GM12878 (cell line): ENCODE results near the gene CRIM1. TPM values are rescaled to one million over a fixed set of nuclear protein-coding genes. Genes with fewer than 3 reads are reported as not detected.

Source experiments
- BCL11A ChIP-seq: IDR thresholded peaks from 2 replicates; pipeline ENCODE4 v1.6.1; 2011; ENCODE audit warnings: low read depth, low read length
- BRCA1 ChIP-seq: IDR thresholded peaks from 2 replicates; pipeline ENCODE4 v1.6.1; 2011; ENCODE audit warnings: low read depth, low read length, improper control_type of control experiment
- CBFB ChIP-seq: IDR thresholded peaks from 2 replicates; pipeline ENCODE4 v1.6.1; 2016; ENCODE audit warnings: antibody characterized with exemption, low read depth
- JUND ChIP-seq: IDR thresholded peaks from 2 replicates; pipeline ENCODE4 v1.6.1; 2012; ENCODE audit warnings: low read depth, mild to moderate bottlenecking, low read length, improper control_type of control experiment, moderate library complexity
- MYB ChIP-seq: fragments of 150-350 bp; IDR thresholded peaks from 2 replicates; pipeline ENCODE4 v1.6.1; 2014; ENCODE audit warnings: mild to moderate bottlenecking, low read depth, low read length, borderline replicate concordance
- POU2F2 ChIP-seq: IDR thresholded peaks from 3 replicates; pipeline ENCODE4 v1.6.1; 2011; ENCODE audit warnings: low read depth, mild to moderate bottlenecking, low read length, borderline replicate concordance
- SRF ChIP-seq, 2 experiments: IDR thresholded peaks; 2 replicates each; pipeline ENCODE4 v1.6.1; 2011; ENCODE audit warnings: low read depth in 2 of 2, low read length in 2 of 2, mild to moderate bottlenecking in 1 of 2, moderate library complexity in 1 of 2
- TAF1 ChIP-seq: IDR thresholded peaks from 2 replicates; pipeline ENCODE4 v1.6.1; 2011; ENCODE audit warnings: mild to moderate bottlenecking, low read depth, low read length, borderline replicate concordance
- ZNF207 ChIP-seq: fragments of 450-650 bp; IDR thresholded peaks from 2 replicates; pipeline ENCODE4 v1.6.1; 2014; ENCODE audit warnings: antibody characterized with exemption, mild to moderate bottlenecking, borderline replicate concordance
- ZNF622 ChIP-seq: fragments of 450-650 bp; IDR thresholded peaks from 2 replicates; pipeline ENCODE4 v1.6.1; 2017; ENCODE audit warnings: mild to moderate bottlenecking, inconsistent platforms
- polyA plus RNA-seq, 11 experiments: library from polyadenylated mRNA; depleted of rRNA in 4 of 11; unstranded in 6 of 11; stranded (reverse) in 5 of 11; fragments of >200 nt; fragmentation: Nextera tagmentation in 4 of 11; fragmentation: Illumina TruSeq in 1 of 11; extraction: Ambion mirVana in 4 of 11; extraction: Trizol in 1 of 11; gene quantifications; 1 replicate in 1 of 11; 2 replicates in 10 of 11; pipeline versions ENCODE4 v1.2.1 to v1.2.3, GENCODE V29; 2011 to 2016; ENCODE audit warnings: inconsistent platforms in 2 of 11, missing spikeins in 2 of 11, low read depth in 1 of 11
- total RNA-seq, 4 experiments: library from RNA; depleted of rRNA in 3 of 4; stranded (reverse); fragments of >200 nt in 3 of 4; fragmentation: Illumina TruSeq in 1 of 4; extraction: Trizol in 1 of 4; gene quantifications; 2 replicates each; pipeline versions ENCODE4 v1.2.1 to v1.2.3, GENCODE V29; 2013 to 2021
- TF ChIP-seq, protein P1 (sequence below): fragments of 150-350 bp; IDR thresholded peaks from 2 replicates; pipeline ENCODE4 v1.6.1; 2016; ENCODE audit warnings: low read depth, low read length
- TF ChIP-seq, protein P2 (sequence below): fragments of 450-650 bp; IDR thresholded peaks from 2 replicates; pipeline ENCODE4 v1.6.1; 2018; ENCODE audit warnings: mild to moderate bottlenecking, low read depth, moderate library complexity; ENCODE audit not compliant: partially characterized antibody
- TF ChIP-seq, protein P3 (sequence below): fragments of 450-650 bp; IDR thresholded peaks from 2 replicates; pipeline ENCODE4 v1.6.1; 2017; ENCODE audit warnings: borderline replicate concordance

CRIM1 gene
- total and polyA plus RNA-seq, 10 of the 15 experiments (the other 5 are each of a cell fraction or from before 2014, with no cell fraction given): 0.42 to 7.4 (median 3.1) TPM

DNA sequence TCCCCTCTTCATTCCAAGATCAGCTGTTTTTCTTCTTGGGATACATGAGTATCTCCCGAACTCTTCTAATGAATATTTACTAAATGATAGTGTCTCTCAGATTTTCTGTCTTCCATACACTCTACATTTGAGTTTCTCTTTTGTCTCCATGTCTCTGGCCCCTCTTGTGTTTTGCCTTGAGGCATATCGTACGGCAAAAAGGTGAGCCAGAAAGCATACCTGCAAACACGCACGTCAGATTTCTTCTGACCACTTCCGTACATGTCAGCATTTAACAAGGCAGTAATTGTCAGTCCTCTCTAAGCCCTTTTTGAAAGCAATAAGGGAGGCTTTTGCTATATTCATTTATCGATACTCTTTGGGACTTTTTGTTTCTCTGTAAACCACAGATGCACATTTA is 160.0 kb downstream of the CRIM1 start (continued):
- TF ChIP-seq, protein P1, sequence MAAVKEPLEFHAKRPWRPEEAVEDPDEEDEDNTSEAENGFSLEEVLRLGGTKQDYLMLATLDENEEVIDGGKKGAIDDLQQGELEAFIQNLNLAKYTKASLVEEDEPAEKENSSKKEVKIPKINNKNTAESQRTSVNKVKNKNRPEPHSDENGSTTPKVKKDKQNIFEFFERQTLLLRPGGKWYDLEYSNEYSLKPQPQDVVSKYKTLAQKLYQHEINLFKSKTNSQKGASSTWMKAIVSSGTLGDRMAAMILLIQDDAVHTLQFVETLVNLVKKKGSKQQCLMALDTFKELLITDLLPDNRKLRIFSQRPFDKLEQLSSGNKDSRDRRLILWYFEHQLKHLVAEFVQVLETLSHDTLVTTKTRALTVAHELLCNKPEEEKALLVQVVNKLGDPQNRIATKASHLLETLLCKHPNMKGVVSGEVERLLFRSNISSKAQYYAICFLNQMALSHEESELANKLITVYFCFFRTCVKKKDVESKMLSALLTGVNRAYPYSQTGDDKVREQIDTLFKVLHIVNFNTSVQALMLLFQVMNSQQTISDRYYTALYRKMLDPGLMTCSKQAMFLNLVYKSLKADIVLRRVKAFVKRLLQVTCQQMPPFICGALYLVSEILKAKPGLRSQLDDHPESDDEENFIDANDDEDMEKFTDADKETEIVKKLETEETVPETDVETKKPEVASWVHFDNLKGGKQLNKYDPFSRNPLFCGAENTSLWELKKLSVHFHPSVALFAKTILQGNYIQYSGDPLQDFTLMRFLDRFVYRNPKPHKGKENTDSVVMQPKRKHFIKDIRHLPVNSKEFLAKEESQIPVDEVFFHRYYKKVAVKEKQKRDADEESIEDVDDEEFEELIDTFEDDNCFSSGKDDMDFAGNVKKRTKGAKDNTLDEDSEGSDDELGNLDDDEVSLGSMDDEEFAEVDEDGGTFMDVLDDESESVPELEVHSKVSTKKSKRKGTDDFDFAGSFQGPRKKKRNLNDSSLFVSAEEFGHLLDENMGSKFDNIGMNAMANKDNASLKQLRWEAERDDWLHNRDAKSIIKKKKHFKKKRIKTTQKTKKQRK: no peak
- TF ChIP-seq JUND (no peak), ZNF207 (no peak), SRF (IDR thresholded peaks at IDR 0.05; ENCODE audit: low read depth in 2 of 2, low read length in 2 of 2) (no peak), CBFB (no peak), MYB (no peak), TAF1 (no peak), ZNF622 (no peak), POU2F2 (no peak), BCL11A (no peak), BRCA1 (no peak)
- TF ChIP-seq, protein P2, sequence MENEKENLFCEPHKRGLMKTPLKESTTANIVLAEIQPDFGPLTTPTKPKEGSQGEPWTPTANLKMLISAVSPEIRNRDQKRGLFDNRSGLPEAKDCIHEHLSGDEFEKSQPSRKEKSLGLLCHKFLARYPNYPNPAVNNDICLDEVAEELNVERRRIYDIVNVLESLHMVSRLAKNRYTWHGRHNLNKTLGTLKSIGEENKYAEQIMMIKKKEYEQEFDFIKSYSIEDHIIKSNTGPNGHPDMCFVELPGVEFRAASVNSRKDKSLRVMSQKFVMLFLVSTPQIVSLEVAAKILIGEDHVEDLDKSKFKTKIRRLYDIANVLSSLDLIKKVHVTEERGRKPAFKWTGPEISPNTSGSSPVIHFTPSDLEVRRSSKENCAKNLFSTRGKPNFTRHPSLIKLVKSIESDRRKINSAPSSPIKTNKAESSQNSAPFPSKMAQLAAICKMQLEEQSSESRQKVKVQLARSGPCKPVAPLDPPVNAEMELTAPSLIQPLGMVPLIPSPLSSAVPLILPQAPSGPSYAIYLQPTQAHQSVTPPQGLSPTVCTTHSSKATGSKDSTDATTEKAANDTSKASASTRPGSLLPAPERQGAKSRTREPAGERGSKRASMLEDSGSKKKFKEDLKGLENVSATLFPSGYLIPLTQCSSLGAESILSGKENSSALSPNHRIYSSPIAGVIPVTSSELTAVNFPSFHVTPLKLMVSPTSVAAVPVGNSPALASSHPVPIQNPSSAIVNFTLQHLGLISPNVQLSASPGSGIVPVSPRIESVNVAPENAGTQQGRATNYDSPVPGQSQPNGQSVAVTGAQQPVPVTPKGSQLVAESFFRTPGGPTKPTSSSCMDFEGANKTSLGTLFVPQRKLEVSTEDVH: no peak
- TF ChIP-seq, protein P3, sequence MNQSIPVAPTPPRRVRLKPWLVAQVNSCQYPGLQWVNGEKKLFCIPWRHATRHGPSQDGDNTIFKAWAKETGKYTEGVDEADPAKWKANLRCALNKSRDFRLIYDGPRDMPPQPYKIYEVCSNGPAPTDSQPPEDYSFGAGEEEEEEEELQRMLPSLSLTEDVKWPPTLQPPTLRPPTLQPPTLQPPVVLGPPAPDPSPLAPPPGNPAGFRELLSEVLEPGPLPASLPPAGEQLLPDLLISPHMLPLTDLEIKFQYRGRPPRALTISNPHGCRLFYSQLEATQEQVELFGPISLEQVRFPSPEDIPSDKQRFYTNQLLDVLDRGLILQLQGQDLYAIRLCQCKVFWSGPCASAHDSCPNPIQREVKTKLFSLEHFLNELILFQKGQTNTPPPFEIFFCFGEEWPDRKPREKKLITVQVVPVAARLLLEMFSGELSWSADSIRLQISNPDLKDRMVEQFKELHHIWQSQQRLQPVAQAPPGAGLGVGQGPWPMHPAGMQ: no peak
